Measurements from ENCODE around the gene SLC35E3. TPM values are rescaled to one million over a fixed set of nuclear protein-coding genes. Genes with fewer than 3 reads are reported as not detected.

SLC35E3 gene
- total and polyA plus RNA-seq, 2 experiments from 2014 or later, result 5.5 to 13.8 TPM

DNA sequence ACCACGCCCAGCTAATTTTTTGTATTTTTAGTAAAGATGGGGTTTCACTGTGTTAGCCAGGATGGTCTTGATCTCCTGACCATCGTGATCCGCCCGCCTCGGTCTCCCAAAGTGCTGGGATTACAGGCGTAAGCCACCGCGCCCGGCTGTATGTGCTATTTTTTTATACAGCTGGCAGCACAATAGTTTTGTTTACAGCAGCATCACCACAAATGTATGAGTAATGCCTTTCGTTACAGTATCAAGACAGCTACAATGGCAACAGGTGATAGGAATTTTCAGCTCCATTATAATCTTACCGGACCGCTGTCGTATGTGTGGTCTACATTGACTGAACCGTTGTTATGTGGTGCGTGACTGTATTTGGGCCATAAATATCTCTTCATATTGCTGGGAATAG, 50.4 kb downstream of the SLC35E3 start (continued):
- TF ChIP-seq ETS1 (IDR thresholded peaks at IDR 0.05), result no peak
- no peak for TF ChIP-seq POLR2AphosphoS5 (IDR thresholded peaks at IDR 0.05; ENCODE audit: low read depth)
- TF ChIP-seq ZNF114 (CRISPR knock-in tag; IDR thresholded peaks at IDR 0.05), result no peak
- no peak for TF ChIP-seq NANOG (IDR thresholded peaks at IDR 0.05; ENCODE audit: borderline replicate concordance)

GRCh38 chr12:68798882-68799234, 52.9 kb downstream of the SLC35E3 start:
- Histone ChIP-seq H3K4me1 (ENCODE audit: insufficient read depth) (peaks cover under 1% of the 10 kb centered on the region; the same call in 1 of the 2 replicates), H3K27ac (ENCODE audit: low read depth) (no peak overlapping the region), H3K27me3 (ENCODE audit: insufficient read depth) (no peaks in the 10 kb centered on the region), H3K36me3 (ENCODE audit: insufficient read depth) (no peaks in the 10 kb centered on the region), H2AFZ (no peak overlapping the region), H3K79me2 (replicated peaks; ENCODE audit: insufficient read depth) (no peaks in the 10 kb centered on the region), H3K4me2 (no peak overlapping the region), H3F3A (replicated peaks; ENCODE audit: low read depth) (no peaks in the 10 kb centered on the region), H3K9me2 (ENCODE audit: insufficient read depth) (0 out of 2 replicates have a peak, but pooled peaks cover 4% of the 10 kb centered on the region), H3K4me3 (no peak overlapping the region), H4K20me1 (replicated peaks; ENCODE audit: insufficient read depth) (no peaks in the 10 kb centered on the region)
- no peak for DNase-seq (ENCODE audit: low spot score)
- Mint-ChIP-seq H3K4me1 (no peaks in the 10 kb centered on the region), H3K27ac (no peak overlapping the region), H3K4me3 (no peak overlapping the region), H3K27me3 (ENCODE audit: insufficient read depth, low read depth, poor library complexity) (peaks cover 2% of the 10 kb centered on the region), H3K9me3 (no peaks in the 10 kb centered on the region), H3K36me3 (ENCODE audit: low read depth) (no peaks in the 10 kb centered on the region)
- TF ChIP-seq, protein P1, sequence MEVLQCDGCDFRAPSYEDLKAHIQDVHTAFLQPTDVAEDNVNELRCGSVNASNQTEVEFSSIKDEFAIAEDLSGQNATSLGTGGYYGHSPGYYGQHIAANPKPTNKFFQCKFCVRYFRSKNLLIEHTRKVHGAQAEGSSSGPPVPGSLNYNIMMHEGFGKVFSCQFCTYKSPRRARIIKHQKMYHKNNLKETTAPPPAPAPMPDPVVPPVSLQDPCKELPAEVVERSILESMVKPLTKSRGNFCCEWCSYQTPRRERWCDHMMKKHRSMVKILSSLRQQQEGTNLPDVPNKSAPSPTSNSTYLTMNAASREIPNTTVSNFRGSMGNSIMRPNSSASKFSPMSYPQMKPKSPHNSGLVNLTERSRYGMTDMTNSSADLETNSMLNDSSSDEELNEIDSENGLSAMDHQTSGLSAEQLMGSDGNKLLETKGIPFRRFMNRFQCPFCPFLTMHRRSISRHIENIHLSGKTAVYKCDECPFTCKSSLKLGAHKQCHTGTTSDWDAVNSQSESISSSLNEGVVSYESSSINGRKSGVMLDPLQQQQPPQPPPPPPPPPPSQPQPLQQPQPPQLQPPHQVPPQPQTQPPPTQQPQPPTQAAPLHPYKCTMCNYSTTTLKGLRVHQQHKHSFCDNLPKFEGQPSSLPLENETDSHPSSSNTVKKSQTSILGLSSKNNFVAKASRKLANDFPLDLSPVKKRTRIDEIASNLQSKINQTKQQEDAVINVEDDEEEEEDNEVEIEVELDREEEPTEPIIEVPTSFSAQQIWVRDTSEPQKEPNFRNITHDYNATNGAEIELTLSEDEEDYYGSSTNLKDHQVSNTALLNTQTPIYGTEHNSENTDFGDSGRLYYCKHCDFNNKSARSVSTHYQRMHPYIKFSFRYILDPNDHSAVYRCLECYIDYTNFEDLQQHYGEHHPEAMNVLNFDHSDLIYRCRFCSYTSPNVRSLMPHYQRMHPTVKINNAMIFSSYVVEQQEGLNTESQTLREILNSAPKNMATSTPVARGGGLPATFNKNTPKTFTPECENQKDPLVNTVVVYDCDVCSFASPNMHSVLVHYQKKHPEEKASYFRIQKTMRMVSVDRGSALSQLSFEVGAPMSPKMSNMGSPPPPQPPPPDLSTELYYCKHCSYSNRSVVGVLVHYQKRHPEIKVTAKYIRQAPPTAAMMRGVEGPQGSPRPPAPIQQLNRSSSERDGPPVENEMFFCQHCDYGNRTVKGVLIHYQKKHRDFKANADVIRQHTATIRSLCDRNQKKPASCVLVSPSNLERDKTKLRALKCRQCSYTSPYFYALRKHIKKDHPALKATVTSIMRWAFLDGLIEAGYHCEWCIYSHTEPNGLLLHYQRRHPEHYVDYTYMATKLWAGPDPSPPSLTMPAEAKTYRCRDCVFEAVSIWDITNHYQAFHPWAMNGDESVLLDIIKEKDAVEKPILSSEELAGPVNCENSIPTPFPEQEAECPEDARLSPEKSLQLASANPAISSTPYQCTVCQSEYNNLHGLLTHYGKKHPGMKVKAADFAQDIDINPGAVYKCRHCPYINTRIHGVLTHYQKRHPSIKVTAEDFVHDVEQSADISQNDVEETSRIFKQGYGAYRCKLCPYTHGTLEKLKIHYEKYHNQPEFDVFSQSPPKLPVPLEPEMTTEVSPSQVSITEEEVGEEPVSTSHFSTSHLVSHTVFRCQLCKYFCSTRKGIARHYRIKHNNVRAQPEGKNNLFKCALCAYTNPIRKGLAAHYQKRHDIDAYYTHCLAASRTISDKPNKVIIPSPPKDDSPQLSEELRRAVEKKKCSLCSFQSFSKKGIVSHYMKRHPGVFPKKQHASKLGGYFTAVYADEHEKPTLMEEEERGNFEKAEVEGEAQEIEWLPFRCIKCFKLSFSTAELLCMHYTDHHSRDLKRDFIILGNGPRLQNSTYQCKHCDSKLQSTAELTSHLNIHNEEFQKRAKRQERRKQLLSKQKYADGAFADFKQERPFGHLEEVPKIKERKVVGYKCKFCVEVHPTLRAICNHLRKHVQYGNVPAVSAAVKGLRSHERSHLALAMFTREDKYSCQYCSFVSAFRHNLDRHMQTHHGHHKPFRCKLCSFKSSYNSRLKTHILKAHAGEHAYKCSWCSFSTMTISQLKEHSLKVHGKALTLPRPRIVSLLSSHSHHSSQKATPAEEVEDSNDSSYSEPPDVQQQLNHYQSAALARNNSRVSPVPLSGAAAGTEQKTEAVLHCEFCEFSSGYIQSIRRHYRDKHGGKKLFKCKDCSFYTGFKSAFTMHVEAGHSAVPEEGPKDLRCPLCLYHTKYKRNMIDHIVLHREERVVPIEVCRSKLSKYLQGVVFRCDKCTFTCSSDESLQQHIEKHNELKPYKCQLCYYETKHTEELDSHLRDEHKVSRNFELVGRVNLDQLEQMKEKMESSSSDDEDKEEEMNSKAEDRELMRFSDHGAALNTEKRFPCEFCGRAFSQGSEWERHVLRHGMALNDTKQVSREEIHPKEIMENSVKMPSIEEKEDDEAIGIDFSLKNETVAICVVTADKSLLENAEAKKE (CRISPR knock-in tag; IDR thresholded peaks at IDR 0.05), result no peak
- TF ChIP-seq STAT1 (IDR thresholded peaks at IDR 0.05; ENCODE audit: unreplicated experiment), result no peak
- no peak for TF ChIP-seq ETS1 (IDR thresholded peaks at IDR 0.05)
- ATAC-seq, result no peak

All from GM23338 (cell line).